GM23248 (cell line): Measurements from ENCODE around the gene DRC1.

Source experiments
- EZH2 ChIP-seq: fragments of 200-600 bp; sonication (generic); IDR thresholded peaks from 2 replicates; pipeline ENCODE4 v1.6.1; 2018; ENCODE audit warnings: antibody characterized with exemption, mild to moderate bottlenecking; ENCODE audit not compliant: insufficient read depth, poor library complexity, severe bottlenecking
- EZH2phosphoT487 ChIP-seq: fragments of 200-600 bp; sonication (generic); IDR thresholded peaks from 2 replicates; pipeline ENCODE4 v1.6.1; 2018; ENCODE audit warnings: antibody characterized with exemption, moderate library complexity, mild to moderate bottlenecking, low read depth; ENCODE audit not compliant: insufficient read depth

DNA sequence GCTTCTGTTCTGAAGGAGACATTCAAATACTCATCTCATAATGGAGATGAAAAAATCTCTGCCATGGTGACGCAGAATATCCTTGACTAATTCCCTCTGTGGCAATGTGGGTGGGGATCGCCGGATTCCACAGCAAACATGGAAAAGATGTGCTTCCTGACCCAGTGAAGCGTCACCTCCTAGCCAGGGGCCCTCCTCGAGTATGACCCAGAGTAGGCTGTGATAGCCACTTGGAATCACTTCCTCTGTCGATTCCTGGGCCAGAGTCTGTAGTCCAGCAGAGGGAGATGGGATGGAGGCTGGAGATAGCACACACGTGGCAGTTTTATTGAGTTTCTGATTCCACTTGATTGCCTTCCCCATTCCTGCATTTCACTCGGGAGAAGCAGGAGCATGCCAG is 36.8 kb downstream of the DRC1 start:
- TF ChIP-seq EZH2 (no peak), EZH2phosphoT487 (no peak)
